Activated naive CD4-positive, alpha-beta T cell treated with Interleukin-2 at 50 U/mL for 16 hours (primary cell): Measurements from ENCODE around the gene ZSCAN25.
"Not testable (repeated sequence)": the region's sequence is repeated elsewhere in the genome, so short reads cannot be mapped to it uniquely, and the experiment has no call there.

Experiments
- DNase-seq: peaks from one replicate; pipeline ENCODE4 v3.0.0-alpha.2; 2020

Gene ZSCAN25

GRCh38 chr7:99652671-99653070, 35.9 kb downstream of the ZSCAN25 start:
- DNase-seq = no peak

- not testable (repeated sequence) for DNase-seq
Measured at GRCh38 chr7:99653269-99653668, 36.5 kb downstream of the ZSCAN25 start.

- no peak for DNase-seq
Measured at GRCh38 chr7:99653754-99654153, 37.0 kb downstream of the ZSCAN25 start.

GRCh38 chr7:99654626-99655025, 37.9 kb downstream of the ZSCAN25 start:
- not testable (repeated sequence) for DNase-seq

- DNase-seq = not testable (repeated sequence)
Measured at GRCh38 chr7:99657879-99658278, 41.1 kb downstream of the ZSCAN25 start.

GRCh38 chr7:99665312-99666012, 48.7 kb downstream of the ZSCAN25 start:
- DNase-seq = no peak

- no peak for DNase-seq
Measured at GRCh38 chr7:99666013-99666395, 49.3 kb downstream of the ZSCAN25 start.

GRCh38 chr7:99667179-99667578, 50.4 kb downstream of the ZSCAN25 start:
- DNase-seq = no peak

- no peak for DNase-seq
Measured at GRCh38 chr7:99668541-99668940, 51.8 kb downstream of the ZSCAN25 start.

- DNase-seq = no peak
Measured at GRCh38 chr7:99669782-99670181, 53.0 kb downstream of the ZSCAN25 start.

GRCh38 chr7:99672573-99672972, 55.8 kb downstream of the ZSCAN25 start:
- DNase-seq = no peak

- no peak for DNase-seq
Measured at GRCh38 chr7:99674995-99675742, 58.4 kb downstream of the ZSCAN25 start.

- DNase-seq = no peak
Measured at GRCh38 chr7:99677013-99677647, 60.4 kb downstream of the ZSCAN25 start.

GRCh38 chr7:99677648-99678045, 60.9 kb downstream of the ZSCAN25 start:
- no peak for DNase-seq

GRCh38 chr7:99679032-99679399, 62.3 kb downstream of the ZSCAN25 start:
- DNase-seq = no peak

- no peak for DNase-seq
Measured at GRCh38 chr7:99679400-99680191, 62.9 kb downstream of the ZSCAN25 start, which contains the start of gene CYP3A5. Gene CYP3A5 (minus strand): TSS chr7:99679996. CDS start chr7:99679896, 100 bp downstream.
